ENCODE measurements around the gene C9orf43.

The C9orf43 gene

GRCh38 chr9:113461943-113462342, 51.4 kb downstream of the C9orf43 start:
- no peak for DNase-seq (ENCODE audit: low read depth)
- TF ChIP-seq CTCF (conservative IDR thresholded peaks at IDR 0.05; ENCODE audit: low read depth, low read length), result no peak
- no peak overlapping the region for H3K4me3 ChIP-seq (ENCODE audit: low read depth, low read length)

DNA sequence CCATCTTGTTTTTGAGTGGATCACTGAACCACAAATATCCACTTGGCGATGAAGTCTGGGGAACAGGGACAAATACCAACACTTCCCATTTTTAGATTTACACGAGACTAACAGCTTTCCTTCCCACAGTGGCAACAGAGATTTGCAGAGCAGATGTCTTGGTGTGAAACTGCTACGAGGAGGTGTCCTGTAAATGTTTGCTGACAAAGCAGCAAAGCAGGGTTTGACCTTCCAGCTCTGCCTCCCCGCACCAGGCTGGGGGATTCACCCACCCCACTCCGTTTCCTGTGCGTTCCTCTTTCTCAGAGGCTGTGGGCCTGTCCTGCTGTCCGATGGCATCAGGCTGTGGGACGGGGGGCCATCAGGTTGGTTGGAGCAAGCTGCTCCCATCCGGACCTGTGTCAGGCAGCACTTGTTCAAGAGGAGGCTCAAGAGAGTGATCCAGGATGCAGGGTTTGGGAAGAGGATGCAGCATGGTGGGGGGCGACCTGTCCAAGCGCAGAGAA, 52.3 kb downstream of the C9orf43 start:
- H3K4me3 ChIP-seq (ENCODE audit: low read depth, low read length), result no peak overlapping the region
- no peak for DNase-seq (ENCODE audit: low read depth)
- TF ChIP-seq CTCF (conservative IDR thresholded peaks at IDR 0.05; ENCODE audit: low read depth, low read length), result no peak

DNA sequence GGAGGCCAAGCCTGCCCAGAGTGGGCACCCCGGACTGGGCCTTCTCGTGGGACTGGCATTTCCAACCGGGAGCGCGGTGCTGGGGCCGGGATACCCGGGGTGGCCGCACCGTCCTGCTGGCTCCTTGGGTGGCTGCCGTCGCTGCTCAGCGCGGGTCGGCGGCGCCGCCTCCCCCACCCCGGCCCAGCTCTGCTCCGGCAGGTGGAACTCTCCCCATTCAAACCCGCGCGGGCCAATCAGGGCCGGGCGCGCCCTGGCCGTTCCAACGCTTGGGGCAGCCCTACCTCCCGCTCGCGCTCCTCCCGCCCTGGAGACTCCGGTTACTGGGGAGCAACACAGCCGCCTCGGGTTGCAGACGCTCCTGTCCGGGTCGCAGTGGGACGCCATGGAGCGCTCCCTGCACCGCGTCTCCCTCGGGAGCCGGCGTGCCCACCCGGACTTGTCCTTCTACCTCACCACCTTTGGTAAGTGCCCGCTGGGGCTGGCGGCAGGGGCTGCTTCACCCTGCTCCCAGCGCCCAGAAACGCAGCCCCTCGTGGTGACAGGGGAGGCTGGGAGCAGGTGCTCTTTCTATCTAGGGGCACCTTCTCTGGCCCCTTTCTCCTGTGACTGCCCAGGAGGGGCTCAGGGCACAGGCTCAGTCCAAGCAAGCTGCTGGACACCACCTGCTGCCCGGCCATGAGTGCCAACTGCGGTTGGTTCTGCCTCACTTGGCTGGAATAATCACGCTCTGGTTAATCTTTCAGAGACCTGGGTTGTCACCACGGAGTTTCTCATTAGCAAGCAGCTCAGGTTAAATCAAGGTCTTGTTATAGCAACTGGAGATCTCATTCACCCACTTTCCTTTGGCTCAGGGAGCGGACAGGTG, 53.1 kb downstream of the C9orf43 start, which contains the start of gene RGS3:
RGS3 (plus strand) TSS at position 310 of the 868 bp plus-strand sequence; CDS start at position 386, 76 bp downstream.
- TF ChIP-seq CTCF (conservative IDR thresholded peaks at IDR 0.05; ENCODE audit: low read depth, low read length), result no peak
- peak; percentile 8 for DNase-seq (ENCODE audit: low read depth)
- peak within 1 kb of the TSS; percentile 14 for H3K4me3 ChIP-seq (ENCODE audit: low read depth, low read length)

DNA sequence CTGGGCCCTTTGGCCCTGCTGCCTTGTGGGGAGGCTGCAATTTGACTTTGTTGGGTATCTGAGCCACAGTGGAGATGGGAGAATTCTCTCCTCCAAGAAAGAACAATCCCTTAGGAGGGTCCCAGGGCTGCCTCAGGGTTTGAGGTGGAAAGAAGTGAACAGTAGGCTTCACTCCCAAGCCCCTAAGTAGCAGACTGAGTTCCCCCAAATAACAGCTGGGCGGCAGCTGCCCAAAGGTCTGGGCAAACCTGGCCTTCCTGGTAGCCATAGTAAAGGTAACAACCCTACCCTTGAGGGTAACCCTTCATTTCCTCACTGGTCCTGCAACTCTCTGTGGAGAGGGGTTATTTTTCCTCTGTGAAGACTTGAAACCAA, 53.7 kb downstream of the C9orf43 start:
- H3K4me3 ChIP-seq (ENCODE audit: low read depth, low read length), result no peak overlapping the region

DNA sequence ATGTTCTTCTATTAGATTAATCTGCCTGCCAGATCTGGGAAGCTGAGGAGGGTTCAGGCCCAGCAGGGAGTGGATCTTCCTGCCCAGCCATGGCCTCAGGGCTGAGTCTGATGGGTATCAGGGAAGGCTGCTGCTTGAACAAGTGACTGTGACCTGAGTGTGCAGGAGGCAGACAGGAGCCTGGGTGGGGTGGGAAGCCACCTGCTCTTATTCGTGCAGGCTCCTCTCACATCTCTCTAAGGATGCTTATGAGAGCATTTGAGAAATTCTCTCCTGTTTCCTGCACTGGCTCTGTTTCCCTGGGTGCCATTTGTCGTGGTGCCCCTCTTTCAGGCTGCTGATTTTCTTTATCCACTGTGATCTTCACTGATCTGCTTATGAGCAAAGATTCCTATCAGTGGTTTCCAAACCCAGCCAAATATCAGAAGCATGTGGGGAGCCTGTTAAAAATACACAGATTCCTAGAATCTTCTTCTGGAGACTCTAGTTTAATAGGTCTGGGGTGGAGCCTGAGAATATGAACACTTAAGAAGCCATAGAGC, 55.1 kb downstream of the C9orf43 start:
- H3K4me3 ChIP-seq (ENCODE audit: low read depth, low read length), result no peak overlapping the region
- TF ChIP-seq CTCF (conservative IDR thresholded peaks at IDR 0.05; ENCODE audit: low read depth, low read length), result no peak
- DNase-seq (ENCODE audit: low read depth), result no peak

More for the DNA sequence above, 53.7 kb downstream of the C9orf43 start:
- no peak for DNase-seq (ENCODE audit: low read depth)
- no peak for TF ChIP-seq CTCF (conservative IDR thresholded peaks at IDR 0.05; ENCODE audit: low read depth, low read length)

GRCh38 chr9:113467183-113467582, 56.6 kb downstream of the C9orf43 start:
- H3K4me3 ChIP-seq (ENCODE audit: low read depth, low read length), result no peak overlapping the region
- TF ChIP-seq CTCF (conservative IDR thresholded peaks at IDR 0.05; ENCODE audit: low read depth, low read length), result no peak
- no peak for DNase-seq (ENCODE audit: low read depth)
